SK-N-SH treated with all-trans-retinoic acid at 6 μM for 48 hours (cell line): ENCODE data around the gene NOX4.
"Not testable (repeated sequence)": the region's sequence is repeated elsewhere in the genome, so short reads cannot be mapped to it uniquely, and the experiment has no call there.

ENCODE experiments used
- ATAC-seq: fragments of 200-7000 bp; cut with Tn5 transposase; 3 replicates; pipeline ENCODE4 v1.9.1; 2020; ENCODE audit warnings: mild to moderate bottlenecking, moderate library complexity
- ARNTL ChIP-seq: fragments of 450-650 bp; formaldehyde crosslinking; IDR thresholded peaks from 2 replicates; pipeline ENCODE4 v1.5.0; 2020; ENCODE audit warnings: low read depth, mild to moderate bottlenecking, moderate library complexity, borderline replicate concordance
- BACH2 ChIP-seq: fragments of 250-450 bp; sonication (Bioruptor Pico); IDR thresholded peaks from 2 replicates; pipeline ENCODE4 v1.9.0; 2021; ENCODE audit warnings: mild to moderate bottlenecking, borderline replicate concordance
- CREB5 ChIP-seq: fragments of 250-450 bp; sonication (Bioruptor Pico); IDR thresholded peaks from 2 replicates; pipeline ENCODE4 v1.5.1; 2020; ENCODE audit warnings: low read depth, mild to moderate bottlenecking, moderate library complexity
- CSDC2 ChIP-seq: fragments of 250-450 bp; sonication (Bioruptor Pico); IDR thresholded peaks from 2 replicates; pipeline ENCODE4 v1.5.0; 2020; ENCODE audit warnings: mild to moderate bottlenecking, moderate library complexity
- CSRNP3 ChIP-seq: fragments of 250-450 bp; sonication (Bioruptor Pico); IDR thresholded peaks from 2 replicates; pipeline ENCODE4 v1.5.1; 2021; ENCODE audit warnings: mild to moderate bottlenecking, moderate library complexity
- ESRRG ChIP-seq: fragments of 250-450 bp; sonication (Bioruptor Pico); IDR thresholded peaks from 2 replicates; pipeline ENCODE4 v1.6.1; 2021; ENCODE audit warnings: mild to moderate bottlenecking
- GLIS3 ChIP-seq: fragments of 250-450 bp; sonication (Bioruptor Pico); IDR thresholded peaks from 2 replicates; pipeline ENCODE4 v1.5.0; 2020; ENCODE audit warnings: mild to moderate bottlenecking, moderate library complexity
- ISL1 ChIP-seq: fragments of 250-450 bp; sonication (Bioruptor Pico); IDR thresholded peaks from 2 replicates; pipeline ENCODE4 v2.1.2; 2022; ENCODE audit warnings: mild to moderate bottlenecking, moderate library complexity
- OSR1 ChIP-seq: fragments of 250-450 bp; sonication (Bioruptor Pico); IDR thresholded peaks from 2 replicates; pipeline ENCODE4 v1.8.0; 2022; ENCODE audit warnings: moderate library complexity, mild to moderate bottlenecking, inconsistent platforms
- PATZ1 ChIP-seq: fragments of 250-450 bp; sonication (Bioruptor Pico); IDR thresholded peaks from 2 replicates; pipeline ENCODE4 v1.8.0; 2020; ENCODE audit warnings: mild to moderate bottlenecking, moderate library complexity, borderline replicate concordance
- PPARA ChIP-seq: fragments of 250-450 bp; sonication (Bioruptor Pico); IDR thresholded peaks from 2 replicates; pipeline ENCODE4 v1.5.0; 2020; ENCODE audit warnings: mild to moderate bottlenecking, borderline replicate concordance
- RARB ChIP-seq: fragments of 250-450 bp; sonication (Bioruptor Pico); IDR thresholded peaks from 2 replicates; pipeline ENCODE4 v1.8.0; 2021; ENCODE audit warnings: mild to moderate bottlenecking, moderate library complexity
- SNAI2 ChIP-seq: fragments of 250-450 bp; sonication (Bioruptor Pico); IDR thresholded peaks from 2 replicates; pipeline ENCODE4 v1.5.0; 2020; ENCODE audit warnings: mild to moderate bottlenecking, moderate library complexity
- TCF4 ChIP-seq: fragments of 250-450 bp; sonication (Bioruptor Pico); IDR thresholded peaks from 2 replicates; pipeline ENCODE4 v1.8.0; 2021; ENCODE audit warnings: mild to moderate bottlenecking, moderate library complexity, borderline replicate concordance
- TOX ChIP-seq: fragments of 250-450 bp; sonication (Bioruptor Pico); IDR thresholded peaks from 2 replicates; pipeline ENCODE4 v1.8.0; 2021; ENCODE audit warnings: mild to moderate bottlenecking, moderate library complexity, borderline replicate concordance
- TSHZ2 ChIP-seq: fragments of 250-450 bp; sonication (Bioruptor Pico); IDR thresholded peaks from 2 replicates; pipeline ENCODE4 v1.5.0; 2020; ENCODE audit warnings: mild to moderate bottlenecking, moderate library complexity
- ZC3H10 ChIP-seq: fragments of 250-450 bp; sonication (Bioruptor Pico); IDR thresholded peaks from 2 replicates; pipeline ENCODE4 v1.5.1; 2021; ENCODE audit warnings: mild to moderate bottlenecking, moderate library complexity
- ZFP3 ChIP-seq: fragments of 250-450 bp; sonication (Bioruptor Pico); IDR thresholded peaks from 2 replicates; pipeline ENCODE4 v1.5.0; 2020; ENCODE audit warnings: mild to moderate bottlenecking, moderate library complexity
- ZFP30 ChIP-seq: fragments of 450-650 bp; formaldehyde crosslinking; IDR thresholded peaks from 2 replicates; pipeline ENCODE4 v1.5.0; 2022; ENCODE audit warnings: mild to moderate bottlenecking, moderate library complexity
- ZNF565 ChIP-seq: fragments of 450-650 bp; formaldehyde crosslinking; conservative IDR thresholded peaks from 2 replicates; pipeline ENCODE4 v1.5.0; 2020; ENCODE audit warnings: low read depth, mild to moderate bottlenecking, moderate library complexity
- ZNF70 ChIP-seq: fragments of 450-650 bp; formaldehyde crosslinking; IDR thresholded peaks from 2 replicates; pipeline ENCODE4 v1.5.0; 2020; ENCODE audit warnings: mild to moderate bottlenecking, moderate library complexity
- ZNF8 ChIP-seq: fragments of 450-650 bp; formaldehyde crosslinking; IDR thresholded peaks from 2 replicates; pipeline ENCODE4 v1.5.0; 2020; ENCODE audit warnings: mild to moderate bottlenecking, moderate library complexity

NOX4 gene

GRCh38 chr11:89436071-89436470, 55.1 kb downstream of the NOX4 start:
- no peak for ATAC-seq
- TF ChIP-seq ZNF70 (CRISPR knock-in tag) (no peak), ISL1 (peak; percentile 63)

- TF ChIP-seq OSR1 (CRISPR knock-in tag) (no peak), GLIS3 (CRISPR knock-in tag) (no peak), ZFP30 (CRISPR knock-in tag) (no peak), ESRRG (no peak)
- TF ChIP-seq, all 23 proteins: peak for 0
- ATAC-seq, result no peak
These were observed 57.9 kb downstream of the NOX4 start for GRCh38 chr11:89433278-89433677.

- not testable (repeated sequence) for ATAC-seq
These were observed 59.0 kb downstream of the NOX4 start for GRCh38 chr11:89432182-89432581.

- ATAC-seq, result not testable (repeated sequence)
These were observed 64.7 kb downstream of the NOX4 start for GRCh38 chr11:89426501-89426900.

GRCh38 chr11:89421718-89422117, 69.5 kb downstream of the NOX4 start:
- TF ChIP-seq TOX (CRISPR knock-in tag) (no peak), CREB5 (CRISPR knock-in tag) (no peak), ARNTL (CRISPR knock-in tag) (no peak), ZC3H10 (CRISPR knock-in tag) (no peak), CSDC2 (CRISPR knock-in tag) (no peak), TSHZ2 (no peak), BACH2 (CRISPR knock-in tag) (no peak), SNAI2 (no peak), ZFP3 (CRISPR knock-in tag) (no peak), GLIS3 (CRISPR knock-in tag) (no peak), TCF4 (CRISPR knock-in tag) (no peak), ESRRG (no peak), ZNF8 (CRISPR knock-in tag) (no peak), RARB (CRISPR knock-in tag) (no peak), OSR1 (CRISPR knock-in tag) (no peak), ZFP30 (CRISPR knock-in tag) (no peak), ISL1 (no peak), PPARA (no peak), ZNF70 (CRISPR knock-in tag) (no peak)
- no peak for ATAC-seq

- TF ChIP-seq SNAI2, result no peak
- no peak for TF ChIP-seq ISL1
- TF ChIP-seq OSR1 (CRISPR knock-in tag), result no peak
- no peak for TF ChIP-seq ZFP3 (CRISPR knock-in tag)
- no peak for TF ChIP-seq CSDC2 (CRISPR knock-in tag)
- TF ChIP-seq PATZ1, result no peak
- no peak for TF ChIP-seq ZNF565
- TF ChIP-seq ESRRG, result no peak
- TF ChIP-seq CSRNP3 (CRISPR knock-in tag), result no peak
- no peak for TF ChIP-seq TOX (CRISPR knock-in tag)
- TF ChIP-seq RARB (CRISPR knock-in tag), result no peak
- ATAC-seq, result no peak
These were observed 70.2 kb downstream of the NOX4 start for GRCh38 chr11:89420981-89421380.
